HepG2 (cell line): ENCODE measurements around the gene NHERF2.

Source experiments
- RFX5 ChIP-seq: IDR thresholded peaks from 2 replicates; pipeline ENCODE4 v1.6.1; 2011; ENCODE audit warnings: low read depth, low read length, improper control_type of control experiment
- TF ChIP-seq, protein P1 (sequence below): sonication (generic); formaldehyde crosslinking; IDR thresholded peaks from 2 replicates; pipeline ENCODE4 v1.4.0; 2020; ENCODE audit warnings: mild to moderate bottlenecking, missing genetic modification reagents

DNA sequence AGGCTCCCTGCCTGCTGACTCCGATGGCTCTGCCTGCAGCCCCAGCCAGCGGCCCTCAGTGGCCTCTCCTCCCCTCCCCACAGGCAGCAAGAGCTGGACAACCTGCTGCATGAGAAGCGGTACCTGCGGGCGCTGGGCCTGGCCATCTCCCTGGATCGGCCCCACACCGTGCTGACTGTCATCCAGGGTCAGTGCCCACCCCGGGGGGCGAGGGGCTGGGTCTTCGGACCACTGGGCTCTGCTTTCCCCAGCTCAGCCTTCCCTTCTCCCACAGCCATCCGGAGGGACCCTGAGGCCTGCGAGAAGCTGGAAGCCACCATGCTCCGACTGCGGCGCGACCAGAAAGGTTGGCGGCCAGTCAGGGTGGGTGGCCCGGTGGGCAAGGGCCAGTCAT, 48.8 kb upstream of the NHERF2 start:
- TF ChIP-seq RFX5: no peak
- TF ChIP-seq, protein P1, sequence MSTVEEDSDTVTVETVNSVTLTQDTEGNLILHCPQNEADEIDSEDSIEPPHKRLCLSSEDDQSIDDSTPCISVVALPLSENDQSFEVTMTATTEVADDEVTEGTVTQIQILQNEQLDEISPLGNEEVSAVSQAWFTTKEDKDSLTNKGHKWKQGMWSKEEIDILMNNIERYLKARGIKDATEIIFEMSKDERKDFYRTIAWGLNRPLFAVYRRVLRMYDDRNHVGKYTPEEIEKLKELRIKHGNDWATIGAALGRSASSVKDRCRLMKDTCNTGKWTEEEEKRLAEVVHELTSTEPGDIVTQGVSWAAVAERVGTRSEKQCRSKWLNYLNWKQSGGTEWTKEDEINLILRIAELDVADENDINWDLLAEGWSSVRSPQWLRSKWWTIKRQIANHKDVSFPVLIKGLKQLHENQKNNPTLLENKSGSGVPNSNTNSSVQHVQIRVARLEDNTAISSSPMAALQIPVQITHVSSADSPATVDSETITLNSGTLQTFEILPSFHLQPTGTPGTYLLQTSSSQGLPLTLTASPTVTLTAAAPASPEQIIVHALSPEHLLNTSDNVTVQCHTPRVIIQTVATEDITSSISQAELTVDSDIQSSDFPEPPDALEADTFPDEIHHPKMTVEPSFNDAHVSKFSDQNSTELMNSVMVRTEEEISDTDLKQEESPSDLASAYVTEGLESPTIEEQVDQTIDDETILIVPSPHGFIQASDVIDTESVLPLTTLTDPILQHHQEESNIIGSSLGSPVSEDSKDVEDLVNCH (CRISPR knock-in tag): no peak
